HG03060 (cell line): ENCODE data around the gene SEMA5A.

ENCODE experiments used
- ATAC-seq: cut with Tn5 transposase; IDR thresholded peaks from one replicate; pipeline ENCODE4 v1.9.1; 2021; ENCODE audit warnings: low read depth, moderate number of reproducible peaks; ENCODE audit not compliant: unreplicated experiment

The SEMA5A gene

DNA sequence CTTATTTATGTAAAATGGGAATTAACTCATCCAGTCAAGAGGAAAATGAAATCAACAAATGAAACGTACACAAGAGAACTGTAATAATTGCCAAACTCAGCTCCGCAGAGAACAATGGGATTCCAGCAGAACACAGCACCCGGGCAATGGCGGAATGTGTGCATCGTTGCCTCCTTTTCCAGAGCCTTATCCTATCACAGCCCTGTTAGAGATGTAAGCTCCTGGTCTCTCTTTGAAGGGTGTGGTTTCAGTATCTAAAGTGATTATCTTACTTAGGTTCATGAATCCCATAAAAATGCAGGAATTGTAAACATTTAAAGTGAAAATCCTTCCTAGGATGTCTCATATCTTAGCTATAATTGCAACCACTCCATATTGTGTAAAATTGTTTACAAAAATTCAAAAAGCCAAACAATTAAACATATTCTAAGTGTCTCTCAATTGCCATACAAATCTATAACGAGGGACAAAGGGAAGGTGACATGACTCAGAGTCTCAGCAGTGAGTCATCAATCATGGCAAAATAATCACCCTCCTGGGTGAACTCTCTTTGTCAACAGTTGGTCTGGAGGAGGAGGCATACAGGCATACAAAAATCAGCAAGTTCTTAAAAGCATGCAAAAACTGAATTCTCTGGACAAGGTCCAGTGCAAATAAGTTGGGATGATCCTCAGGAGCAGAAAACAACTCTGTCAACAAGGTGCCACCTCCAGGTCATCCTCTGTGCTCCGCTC is 22.6 kb downstream of the SEMA5A start:
- no peak for ATAC-seq

DNA sequence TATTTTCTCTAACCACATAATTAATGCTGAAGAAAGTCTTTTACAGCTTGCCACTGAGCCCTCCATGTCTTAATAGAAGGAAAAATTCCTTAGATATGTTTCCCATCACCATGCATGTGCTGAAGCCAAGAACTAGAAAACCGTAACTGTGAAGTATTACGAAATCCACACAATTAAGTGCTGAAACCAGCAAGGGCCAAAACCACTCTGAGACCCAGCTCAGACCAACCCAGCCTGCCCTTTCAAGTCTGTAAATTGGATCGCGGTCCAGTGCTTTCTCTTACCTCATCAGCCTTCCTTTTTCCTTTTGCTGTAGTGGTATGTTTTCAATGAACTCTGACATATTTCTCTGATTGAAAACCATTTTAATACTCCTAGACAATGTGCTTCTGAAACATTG is 26.3 kb downstream of the SEMA5A start:
- ATAC-seq, result no peak

DNA sequence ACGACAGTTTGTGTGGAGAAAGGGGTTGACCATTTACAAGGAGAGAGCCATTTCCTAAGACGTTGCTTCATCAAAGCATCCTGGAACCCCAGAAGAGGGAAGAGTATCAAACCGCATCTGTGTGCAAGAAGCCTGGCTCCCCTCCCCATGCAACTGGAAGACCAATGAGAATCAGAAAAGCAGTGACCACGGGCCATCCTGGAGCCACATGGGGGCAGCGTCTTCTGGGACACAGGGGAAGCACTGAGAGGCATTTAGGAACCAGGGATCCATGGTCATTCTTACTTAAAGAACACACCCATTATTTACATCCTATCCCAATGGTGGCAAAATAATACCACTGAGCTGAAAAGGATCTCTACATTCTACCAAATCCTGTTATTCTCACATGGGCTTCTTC is 29.3 kb downstream of the SEMA5A start:
- ATAC-seq, result no peak

DNA sequence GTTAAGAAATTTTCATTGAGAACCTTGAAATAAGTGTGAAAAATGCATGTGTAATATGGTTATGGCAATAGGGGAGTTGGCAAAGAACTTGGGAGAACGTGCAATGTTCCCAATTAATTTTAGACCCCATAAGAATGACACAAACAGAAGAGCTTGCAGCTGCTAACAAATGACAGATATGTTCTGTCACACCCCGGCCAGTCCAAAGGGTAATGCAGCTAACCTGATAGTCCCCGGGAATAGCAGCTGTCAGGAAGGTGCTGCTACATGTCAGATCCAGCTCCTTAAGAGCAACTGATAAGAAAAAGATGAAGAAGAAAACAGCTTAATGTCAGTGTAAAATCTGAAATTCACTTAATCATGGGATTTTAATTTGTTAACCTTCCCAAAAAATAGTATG is 30.4 kb downstream of the SEMA5A start:
- no peak for ATAC-seq

DNA sequence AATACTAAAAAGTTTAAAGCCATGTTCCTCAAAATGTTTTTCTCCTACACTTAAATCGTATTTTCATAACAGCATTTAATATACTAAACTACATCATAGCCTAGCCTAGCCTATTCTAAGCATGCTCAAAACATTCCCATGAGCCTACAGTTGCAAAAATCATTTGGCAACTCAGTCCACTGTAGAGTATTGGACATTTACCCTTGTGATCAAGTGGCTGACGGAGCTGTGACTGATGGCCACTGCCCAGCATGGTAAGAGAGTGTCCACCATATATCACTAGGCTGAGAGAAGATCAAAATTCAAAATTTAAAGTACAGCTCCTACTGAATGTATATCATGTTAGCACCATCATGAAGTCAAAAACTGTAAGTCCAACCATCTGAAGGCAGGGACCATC is 30.9 kb downstream of the SEMA5A start:
- ATAC-seq, result no peak

DNA sequence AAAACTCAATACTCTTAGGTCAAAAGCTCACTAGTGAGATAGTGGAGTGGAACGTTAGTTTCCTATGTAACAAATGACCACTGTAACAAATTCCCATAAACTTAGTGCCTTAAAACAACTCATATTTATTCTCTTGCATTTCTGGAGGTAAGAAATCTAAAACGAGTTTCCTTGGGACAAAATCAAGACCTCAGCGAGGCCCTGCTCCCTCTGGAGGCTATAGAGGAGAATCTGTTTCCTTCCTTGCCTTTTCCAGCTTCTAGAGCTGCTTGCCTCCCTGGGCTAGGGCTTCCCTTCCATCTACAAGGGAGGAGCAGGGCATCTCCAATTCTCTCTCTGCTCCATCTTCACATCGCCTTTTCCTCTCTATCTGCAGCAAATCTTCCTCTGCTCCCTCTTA is 32.0 kb downstream of the SEMA5A start:
- no peak for ATAC-seq

DNA sequence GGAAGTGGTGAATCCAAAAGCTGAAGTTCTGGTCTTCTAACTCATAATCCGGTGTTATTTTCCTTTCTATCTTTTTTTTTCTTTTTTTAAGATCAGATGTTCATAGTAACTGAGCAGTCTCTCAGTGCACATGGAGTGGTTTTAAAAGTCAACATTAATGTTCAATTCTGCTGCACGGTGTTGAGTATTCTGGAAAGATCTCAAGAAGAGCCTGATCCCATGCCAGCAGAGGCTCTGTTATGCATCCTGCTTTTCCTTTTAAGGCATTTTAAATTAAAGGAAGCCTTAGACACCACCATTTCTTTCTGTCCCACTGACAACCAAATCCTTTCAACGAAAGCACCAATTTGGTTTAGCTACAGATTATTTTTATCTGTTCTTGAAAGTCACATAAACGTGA is 33.4 kb downstream of the SEMA5A start:
- ATAC-seq, result no peak

DNA sequence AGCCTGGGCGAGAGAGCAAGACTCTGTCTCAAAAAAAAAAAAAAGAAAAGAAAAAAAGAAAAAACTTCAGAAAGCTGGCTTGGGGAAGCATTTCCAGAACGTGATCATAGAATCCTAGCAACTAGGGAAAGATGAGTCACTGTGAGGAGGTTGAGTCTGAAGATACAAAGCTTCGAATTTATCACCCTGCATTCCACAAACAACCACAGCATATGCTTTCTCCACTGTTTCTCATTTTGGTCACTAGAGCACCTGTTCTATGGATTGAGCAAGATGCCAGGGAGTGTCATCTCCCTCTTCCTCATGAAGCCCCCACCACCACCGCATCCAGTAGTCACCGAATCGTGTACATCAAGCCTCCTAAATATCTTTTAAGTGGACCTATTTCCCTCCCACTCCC is 37.9 kb downstream of the SEMA5A start:
- ATAC-seq, result no peak

DNA sequence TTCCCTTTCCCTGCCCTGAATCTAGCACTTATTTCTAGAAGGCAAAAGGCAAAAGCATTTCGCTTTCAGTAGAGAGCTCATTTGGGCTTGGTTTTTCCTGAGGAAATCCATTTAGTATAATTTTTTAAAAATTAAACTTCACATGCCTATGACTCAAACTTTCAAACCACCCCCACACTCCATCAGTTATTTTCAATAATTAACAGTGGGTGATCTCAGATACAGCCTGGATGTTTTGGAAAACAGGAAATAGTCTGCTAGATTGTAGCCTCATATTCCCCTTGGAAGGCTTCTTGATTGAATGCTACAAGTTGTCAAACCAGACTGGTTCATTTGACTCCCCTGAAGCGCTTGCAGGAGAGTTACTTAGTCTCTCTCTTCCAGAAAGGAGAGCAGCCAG is 40.6 kb downstream of the SEMA5A start:
- no peak for ATAC-seq

DNA sequence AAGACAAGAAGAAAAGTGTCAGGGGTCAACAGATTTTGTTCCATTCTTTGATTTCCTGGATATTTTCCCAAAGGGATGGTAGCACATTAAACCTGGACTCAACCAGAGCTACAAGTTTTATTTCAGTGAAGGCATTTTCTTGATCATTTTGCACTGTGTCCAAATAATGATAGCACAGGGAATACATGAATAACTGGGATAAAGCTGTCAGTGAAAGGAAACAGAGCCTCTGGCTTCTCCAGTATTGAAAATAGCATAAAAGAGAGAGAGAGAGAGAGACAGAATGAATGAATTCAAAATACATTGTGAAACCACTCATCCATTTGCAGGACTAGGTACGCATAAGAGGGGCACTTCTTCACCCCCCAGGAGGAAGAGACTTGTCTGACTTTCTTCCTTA is 43.0 kb downstream of the SEMA5A start:
- ATAC-seq, result no peak

DNA sequence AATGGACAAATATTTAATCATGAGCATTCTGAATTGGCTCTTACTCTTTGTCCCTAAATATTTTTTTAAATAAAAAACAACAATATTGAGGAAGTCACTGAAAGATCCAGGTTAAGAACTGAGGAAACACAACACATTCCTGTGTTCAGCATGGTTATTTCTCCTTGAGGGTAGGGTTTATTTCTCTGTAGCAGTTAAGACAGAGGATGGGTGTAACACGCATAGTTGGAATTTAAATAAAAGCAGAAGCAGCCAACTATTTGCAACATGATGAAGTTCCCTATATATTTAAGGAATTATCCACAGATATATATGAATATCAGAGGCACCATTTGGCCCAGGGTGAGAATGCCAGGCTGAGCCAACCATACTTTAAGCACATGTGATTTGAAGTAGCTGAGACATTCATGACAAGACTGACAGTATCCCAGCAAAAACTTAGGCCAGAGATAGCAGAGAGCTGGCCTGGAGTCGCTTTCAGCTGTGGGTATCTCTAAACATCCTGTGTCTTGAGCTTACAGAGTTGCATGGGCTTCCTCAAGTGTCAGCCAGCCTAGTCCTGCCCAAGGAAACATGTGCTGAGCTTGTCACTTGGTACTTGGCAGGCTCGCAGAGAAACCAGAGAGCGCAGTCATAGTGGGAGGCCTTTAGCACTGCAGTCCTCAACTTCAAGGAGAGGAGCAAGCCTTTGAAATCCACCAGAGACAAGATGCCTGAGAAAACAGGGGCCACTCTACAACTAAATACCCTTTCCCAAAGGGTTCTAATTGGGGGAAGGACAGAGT is 43.6 kb downstream of the SEMA5A start:
- no peak for ATAC-seq

DNA sequence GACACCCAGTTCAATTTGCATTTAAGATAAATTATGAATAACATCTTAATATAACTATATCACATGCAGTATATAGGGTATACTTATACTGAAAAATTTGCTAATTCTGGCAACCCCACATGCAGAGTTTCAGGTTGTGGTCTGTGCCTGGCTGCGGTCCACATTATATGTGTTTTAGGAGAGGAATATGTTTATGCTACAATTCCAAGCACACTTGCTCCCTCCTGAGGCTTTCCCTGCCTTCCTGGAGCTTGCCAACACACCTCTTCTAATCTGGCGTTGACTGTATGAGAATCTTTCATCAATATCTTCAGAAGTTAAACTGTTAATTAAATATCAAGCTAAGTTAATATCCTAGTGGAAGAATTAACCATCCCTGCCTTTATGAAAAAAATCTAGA is 45.2 kb downstream of the SEMA5A start:
- ATAC-seq, result no peak

DNA sequence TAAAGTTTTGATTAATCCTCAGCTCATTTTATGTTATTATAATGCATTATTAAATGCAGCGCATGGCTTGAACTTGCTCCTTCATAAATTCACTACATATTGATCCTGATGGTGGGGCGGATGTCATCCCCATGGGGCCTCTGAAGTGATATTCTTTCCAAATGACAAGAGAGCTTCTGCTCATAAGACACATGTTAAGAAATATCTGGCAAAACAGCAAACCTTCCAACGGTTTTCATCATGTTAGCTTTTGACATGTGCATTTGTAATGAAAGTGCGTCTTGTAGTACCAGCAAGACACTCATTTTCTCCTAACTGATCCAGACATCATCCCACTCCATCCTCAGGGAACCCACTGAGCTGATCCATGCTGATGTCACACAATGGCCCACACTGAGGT is 45.7 kb downstream of the SEMA5A start:
- ATAC-seq, result no peak

DNA sequence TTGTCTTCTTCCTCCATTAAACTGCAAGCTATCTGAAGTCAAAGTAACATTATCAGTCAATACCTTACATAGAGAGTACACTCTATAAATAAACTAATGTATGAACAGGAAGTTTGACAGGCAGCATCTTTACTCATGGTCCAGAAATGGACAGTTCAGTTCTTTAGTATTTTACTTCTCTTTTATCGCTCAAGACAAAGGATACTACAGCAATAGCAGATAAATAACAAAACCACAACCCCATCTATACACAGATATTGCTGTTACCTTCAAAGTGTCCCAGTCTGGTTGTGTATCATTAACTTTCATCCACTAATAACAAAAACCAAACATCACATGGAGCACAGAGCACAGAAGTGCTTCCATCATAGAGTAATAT is 46.4 kb downstream of the SEMA5A start:
- peak; percentile 44 for ATAC-seq

DNA sequence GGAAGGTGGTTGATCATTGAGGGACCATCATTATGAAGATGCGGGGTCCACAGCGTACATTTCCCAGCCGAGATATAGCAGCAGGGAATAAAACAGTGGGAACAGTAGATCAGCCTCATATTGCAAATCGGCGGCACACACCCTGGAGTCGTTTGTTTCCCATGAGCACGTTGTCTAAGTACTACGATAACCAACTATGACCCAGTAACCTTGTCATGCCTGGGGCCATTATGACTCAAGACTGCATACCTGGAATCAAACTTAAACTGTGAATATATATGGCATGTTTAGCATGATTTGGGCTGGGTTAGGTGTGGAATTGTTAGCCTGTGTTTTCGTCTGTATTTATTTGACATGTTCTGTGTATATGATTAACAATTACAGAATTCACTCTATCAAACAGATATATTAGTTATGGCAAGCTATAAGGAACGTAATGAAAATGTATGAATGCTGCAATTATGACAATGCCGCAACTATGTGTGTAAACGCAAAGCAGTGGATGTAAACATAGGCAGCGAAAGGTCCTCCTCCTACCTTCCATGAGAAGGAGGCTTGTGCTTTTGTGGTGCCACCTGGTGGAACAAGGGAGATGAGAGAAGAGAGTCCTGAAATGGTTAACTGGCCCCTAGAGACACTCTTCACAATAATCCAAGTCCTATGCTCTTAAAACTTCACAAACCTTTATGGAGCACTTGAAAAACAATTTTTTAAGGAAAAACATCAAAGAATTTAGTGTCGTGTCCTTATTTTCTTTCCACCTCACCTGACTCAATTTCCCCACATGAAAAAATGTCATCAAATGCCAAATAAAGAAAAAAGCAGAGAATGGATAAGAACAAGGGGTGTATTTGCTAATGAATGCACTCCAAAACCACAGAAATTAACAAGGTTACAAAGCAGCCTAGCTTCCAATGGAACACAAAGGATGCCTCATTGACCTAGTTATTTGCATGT is 47.1 kb downstream of the SEMA5A start:
- no peak for ATAC-seq

DNA sequence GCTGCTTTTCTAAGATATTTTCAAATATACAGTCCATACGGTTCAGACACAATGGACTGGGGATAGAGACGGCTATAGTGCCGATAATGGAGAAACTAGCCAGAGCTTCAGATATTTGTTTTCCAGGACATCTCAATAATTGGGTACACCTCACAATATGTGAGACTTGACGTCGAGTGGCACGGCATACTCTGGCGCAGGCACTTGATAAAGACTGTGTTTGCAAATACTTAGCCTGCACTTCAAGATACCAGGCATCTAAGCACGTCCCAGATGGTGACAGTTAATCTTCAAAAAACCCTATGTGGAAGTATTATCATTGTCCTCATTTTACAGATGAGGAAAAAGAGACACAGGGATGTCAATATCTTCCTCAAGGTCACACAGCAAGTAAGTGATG is 48.5 kb downstream of the SEMA5A start:
- no peak for ATAC-seq

DNA sequence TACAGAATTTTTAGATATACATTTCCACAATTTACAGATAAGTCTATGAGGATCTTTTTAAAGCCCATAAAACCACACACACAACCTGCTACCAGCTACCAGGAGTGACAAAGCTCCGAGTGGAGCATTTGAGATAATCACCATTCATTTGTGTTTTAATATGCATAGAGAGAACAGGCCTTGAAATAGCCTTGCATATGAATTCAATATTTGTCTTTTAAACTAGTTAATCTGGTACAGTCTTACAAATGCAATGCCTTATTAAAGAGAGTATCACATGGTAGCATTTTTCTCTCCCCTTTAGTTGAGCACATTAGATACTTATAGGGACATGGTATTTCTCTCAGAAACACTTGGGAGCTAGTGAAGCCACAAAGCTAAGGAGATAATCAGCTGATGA is 49.1 kb downstream of the SEMA5A start:
- ATAC-seq, result no peak

DNA sequence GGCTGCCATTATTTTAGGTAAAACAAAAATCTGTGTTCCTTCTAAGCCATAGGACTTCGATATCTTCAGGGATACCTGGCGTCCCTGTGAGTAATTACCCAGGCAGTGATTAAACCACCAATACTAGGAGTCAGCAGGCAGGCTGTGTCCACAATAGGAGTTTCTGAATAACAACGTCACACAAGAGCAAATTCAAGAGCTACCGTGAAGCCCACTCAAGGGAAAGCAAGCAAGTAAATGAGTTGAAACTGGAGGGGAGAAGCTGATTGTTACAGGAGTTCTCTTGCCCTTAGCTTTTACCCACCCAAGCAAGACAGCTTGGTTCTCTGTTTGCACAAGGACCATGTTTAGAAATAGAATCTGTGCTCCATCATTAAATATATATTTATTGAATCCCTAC is 50.8 kb downstream of the SEMA5A start:
- ATAC-seq, result no peak

DNA sequence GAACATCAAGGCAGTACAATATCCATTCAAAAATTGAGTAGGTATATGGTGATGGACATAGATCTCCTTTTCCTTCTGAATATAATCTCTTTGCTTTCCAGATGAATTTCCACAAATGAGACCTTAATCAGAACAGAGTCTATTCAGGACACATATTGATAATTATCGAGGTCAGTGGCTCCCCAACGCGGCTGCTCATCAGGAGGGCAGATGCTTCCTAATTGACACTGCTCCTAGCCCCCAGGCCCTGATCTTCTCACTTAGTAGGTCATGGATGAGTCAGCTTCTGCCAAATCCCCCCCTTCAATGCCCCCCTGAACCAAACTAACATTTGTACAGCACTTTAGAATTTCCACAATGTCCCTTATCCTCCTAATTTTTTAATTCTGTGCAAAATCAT is 51.6 kb downstream of the SEMA5A start:
- no peak for ATAC-seq

DNA sequence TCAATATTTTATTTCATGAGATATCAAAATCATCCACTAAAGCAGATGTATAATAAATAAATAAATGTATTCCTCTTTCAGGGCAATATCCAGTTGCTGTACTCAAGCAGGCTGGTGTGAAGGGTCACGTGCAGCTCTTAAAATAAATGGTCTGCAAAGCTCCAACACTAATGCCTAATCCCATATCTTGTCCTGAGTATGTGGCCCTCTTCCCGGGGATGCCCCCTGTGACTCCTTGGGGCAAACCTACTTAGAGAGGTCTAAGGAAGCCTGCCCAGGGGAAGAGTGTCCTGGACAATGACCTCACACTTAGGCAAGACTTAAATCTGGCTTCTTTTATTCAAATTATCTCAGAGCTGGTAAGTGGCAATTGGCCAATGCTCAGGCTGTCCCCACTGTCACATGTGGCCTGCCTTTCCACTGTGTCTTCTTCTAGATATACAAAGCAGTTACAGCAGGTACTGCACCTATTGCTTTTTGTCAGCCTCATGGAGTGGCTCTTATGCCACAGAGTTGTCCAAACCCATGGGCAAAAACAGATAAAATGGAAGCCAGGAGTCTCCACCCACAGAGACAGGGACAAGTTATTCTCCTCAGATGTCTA is 55.3 kb downstream of the SEMA5A start:
- ATAC-seq, result no peak

DNA sequence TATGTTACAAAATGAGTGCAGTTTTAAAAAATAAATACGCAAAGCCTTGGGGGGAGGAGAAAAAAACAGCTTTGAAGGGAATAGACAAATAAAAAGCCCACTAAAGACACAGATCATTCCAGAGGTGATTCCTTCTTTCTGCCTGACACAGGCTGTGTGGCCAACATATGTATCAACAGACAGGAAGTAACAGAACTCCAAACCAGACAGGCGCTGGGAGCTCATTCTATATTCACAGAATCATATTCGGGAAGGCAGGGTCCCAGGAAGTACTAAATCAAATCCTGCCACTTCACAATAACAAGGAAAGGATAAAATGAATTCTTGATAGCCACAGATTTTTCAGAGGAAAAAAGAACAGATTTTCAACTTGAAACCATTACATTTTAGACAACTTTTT is 62.1 kb downstream of the SEMA5A start:
- ATAC-seq, result no peak
